ENCODE data around the gene ATCAY.
"Not testable (repeated sequence)": the region's sequence is repeated elsewhere in the genome, so short reads cannot be mapped to it uniquely, and the experiment has no call there.

ATCAY gene

DNA sequence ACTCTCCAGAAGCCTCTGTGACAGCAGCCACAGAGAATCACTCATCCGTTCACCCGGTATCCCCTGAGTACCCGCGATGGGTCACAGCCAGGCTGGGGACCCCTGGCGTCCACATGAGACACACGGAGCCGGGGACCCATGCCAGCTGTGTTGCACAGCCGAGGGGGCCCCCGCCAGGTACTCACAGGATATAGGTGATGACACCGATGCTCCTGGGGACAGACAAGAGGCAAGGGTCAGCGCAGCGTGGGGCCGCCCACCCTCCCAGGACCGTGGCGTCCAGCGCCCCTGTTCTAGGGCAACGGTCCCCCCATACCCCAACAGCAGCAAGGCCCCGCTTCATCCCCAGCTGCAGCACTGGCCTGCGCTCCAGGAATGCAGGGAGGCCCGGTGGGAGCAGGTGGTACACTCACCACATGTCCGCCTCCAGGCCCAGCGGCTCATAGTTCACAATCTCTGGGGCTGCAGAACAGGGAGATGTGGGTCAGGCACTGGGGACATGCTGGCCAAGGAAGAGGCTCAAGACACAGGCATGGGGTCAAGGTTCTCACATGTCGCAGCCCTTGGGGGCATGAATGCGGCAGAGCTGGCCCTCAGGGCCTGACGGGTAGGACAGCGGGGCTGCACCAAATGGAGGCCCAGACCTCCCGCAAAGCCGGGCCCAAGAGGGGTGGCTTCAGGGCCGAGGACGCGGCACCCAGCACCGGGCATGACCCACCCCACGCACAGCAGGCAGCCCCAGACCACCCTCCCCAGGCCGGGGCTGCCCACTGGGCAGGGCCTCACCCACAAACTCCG is 83.2 kb downstream of the ATCAY start:
- Histone ChIP-seq H3K9me3 (ENCODE audit: control insufficient read depth, low read length) (no peaks in the 10 kb centered on the region), H3K27ac (ENCODE audit: low read depth, low read length, severe bottlenecking) (no peak overlapping the region), H3K4me1 (ENCODE audit: control insufficient read depth, insufficient read depth, low read length, poor library complexity, severe bottlenecking) (peaks cover 26% of the 10 kb centered on the region), H3K36me3 (ENCODE audit: control insufficient read depth, insufficient read depth, low read length) (peaks cover 88% of the 10 kb centered on the region), H3K4me3 (ENCODE audit: extremely low read depth, insufficient read depth, low read length, poor library complexity, severe bottlenecking) (no peak overlapping the region)
- 97 to 99% methylated on average over 31 to 32 of the region's 35 CpGs for WGBS, 2 experiments (ENCODE audit: insufficient coverage in 2 of 2)

DNA sequence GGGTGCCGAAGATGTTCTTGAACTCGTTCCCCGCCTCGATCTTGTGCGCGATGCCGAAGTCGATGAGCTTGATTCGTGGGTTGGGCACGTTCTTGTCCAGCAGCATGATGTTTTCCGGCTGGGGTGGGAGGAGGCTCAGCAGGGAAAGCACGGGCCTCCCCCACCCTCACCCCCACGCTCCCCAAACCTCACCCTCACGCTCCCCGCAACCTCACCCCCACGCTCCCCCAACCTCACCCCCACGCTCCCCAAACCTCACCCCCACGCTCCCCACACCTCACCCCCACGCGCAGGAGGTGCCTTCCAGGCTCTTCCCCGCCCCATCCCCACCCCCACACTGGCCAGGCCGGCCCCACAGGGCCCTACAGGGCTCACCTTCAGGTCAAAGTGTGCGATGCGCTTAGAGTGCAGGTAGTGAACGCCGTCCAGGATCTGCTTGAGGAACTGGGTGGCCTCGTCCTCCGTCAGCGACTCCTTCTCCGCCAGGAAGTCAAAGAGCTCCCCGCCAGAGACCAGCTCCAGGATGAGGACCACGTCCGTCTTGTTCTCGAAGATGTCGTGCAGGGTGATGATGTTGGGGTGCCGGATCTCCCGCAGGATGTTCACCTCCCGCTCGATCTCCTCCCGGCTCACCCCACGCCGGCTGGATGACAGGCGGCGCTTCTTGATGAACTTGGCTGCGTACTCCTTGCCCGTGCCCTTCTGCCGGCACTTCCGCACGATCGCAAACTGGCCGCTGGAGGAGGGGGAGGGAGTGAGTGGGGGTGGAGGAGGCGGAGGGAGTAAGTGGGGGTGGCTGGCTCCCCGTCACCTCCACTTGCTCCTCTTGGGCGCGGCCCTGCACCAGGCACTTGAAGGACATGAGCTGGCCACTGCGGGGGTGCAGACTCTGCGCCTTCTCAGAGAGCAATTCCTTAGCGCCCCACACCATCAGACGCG is 84.0 kb downstream of the ATCAY start:
- Histone ChIP-seq H3K4me1 (ENCODE audit: control insufficient read depth, insufficient read depth, low read length, poor library complexity, severe bottlenecking) (peaks cover 30% of the 10 kb centered on the region), H3K36me3 (ENCODE audit: control insufficient read depth, insufficient read depth, low read length) (peaks cover 79% of the 10 kb centered on the region), H3K27ac (ENCODE audit: low read depth, low read length, severe bottlenecking) (no peak overlapping the region), H3K4me3 (ENCODE audit: extremely low read depth, insufficient read depth, low read length, poor library complexity, severe bottlenecking) (no peak overlapping the region), H3K9me3 (ENCODE audit: control insufficient read depth, low read length) (no peaks in the 10 kb centered on the region)
- WGBS, 2 experiments (ENCODE audit: insufficient coverage in 2 of 2) = 95 to 98% methylated on average over 33 to 45 of the region's 60 CpGs

DNA sequence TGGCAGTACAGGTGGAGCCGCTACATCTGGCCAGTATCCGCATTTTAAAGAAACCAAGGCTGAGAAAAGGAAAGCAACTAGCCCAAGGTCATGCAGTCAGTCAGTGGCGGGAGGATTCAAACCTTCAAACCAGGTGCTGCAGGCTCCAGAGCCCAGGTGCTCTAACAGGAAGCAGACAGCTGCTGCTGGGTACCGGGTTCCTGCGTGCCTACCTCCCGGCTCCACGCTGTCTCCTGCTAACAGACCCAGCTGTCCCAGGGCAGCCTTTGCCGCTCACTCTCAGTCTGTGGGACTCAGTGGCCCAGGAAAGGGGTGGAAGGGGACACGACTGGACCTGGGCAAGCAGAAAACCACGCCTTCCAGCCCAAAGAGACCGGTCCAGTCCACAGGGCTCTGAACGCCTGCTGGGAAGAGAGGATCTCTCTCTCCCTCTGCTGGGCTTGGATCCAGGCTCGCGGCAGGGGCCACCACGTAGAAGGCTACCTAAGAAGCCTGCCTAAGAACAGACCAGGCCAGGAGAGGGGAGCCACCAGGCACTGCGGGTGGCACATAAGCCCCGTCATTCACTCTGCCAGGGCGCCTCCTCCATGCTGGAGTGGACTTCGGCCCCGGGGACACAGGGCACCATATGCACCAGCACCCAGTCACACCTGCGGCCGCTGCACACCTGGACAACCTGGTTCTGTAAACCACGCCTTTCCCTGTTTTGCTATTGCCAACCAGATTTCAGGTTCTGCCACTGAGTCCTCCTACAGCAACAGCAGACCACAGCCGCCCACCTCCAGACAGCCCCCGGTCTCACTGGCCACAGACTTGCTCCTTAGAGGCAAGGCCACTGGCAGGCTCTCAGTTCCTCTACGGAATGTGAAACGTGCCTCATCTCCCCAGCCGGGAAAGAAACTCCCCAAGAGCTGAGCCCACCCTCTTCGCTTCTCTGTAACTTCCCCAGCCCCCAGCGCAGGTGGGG is 85.8 kb downstream of the ATCAY start:
- peaks cover 63% of the 10 kb centered on the region for H3K36me3 ChIP-seq (ENCODE audit: control insufficient read depth, insufficient read depth, low read length)
- H3K27ac ChIP-seq (ENCODE audit: low read depth, low read length, severe bottlenecking) = no peak overlapping the region
- H3K4me1 ChIP-seq (ENCODE audit: control insufficient read depth, insufficient read depth, low read length, poor library complexity, severe bottlenecking) = peaks cover 30% of the 10 kb centered on the region
- no peak overlapping the region for H3K4me3 ChIP-seq (ENCODE audit: extremely low read depth, insufficient read depth, low read length, poor library complexity, severe bottlenecking)
- 89 to 94% methylated on average over 25 to 28 of the region's 30 CpGs for WGBS, 2 experiments (ENCODE audit: insufficient coverage in 2 of 2)
- H3K9me3 ChIP-seq (ENCODE audit: control insufficient read depth, low read length) = no peaks in the 10 kb centered on the region

- H3K27ac ChIP-seq (ENCODE audit: low read depth, low read length, severe bottlenecking) = peak overlapping the region; percentile 98
- peak overlapping the region; percentile 8 for H3K4me3 ChIP-seq (ENCODE audit: extremely low read depth, insufficient read depth, low read length, poor library complexity, severe bottlenecking)
- 92 to 94% methylated on average over 8 to 12 of the region's 12 CpGs for WGBS, 2 experiments (ENCODE audit: insufficient coverage in 2 of 2)
- H3K4me1 ChIP-seq (ENCODE audit: control insufficient read depth, insufficient read depth, low read length, poor library complexity, severe bottlenecking) = peaks cover 30% of the 10 kb centered on the region
- peaks cover 54% of the 10 kb centered on the region for H3K36me3 ChIP-seq (ENCODE audit: control insufficient read depth, insufficient read depth, low read length)
- H3K9me3 ChIP-seq (ENCODE audit: control insufficient read depth, low read length) = not testable (repeated sequence)
Observed at GRCh38 chr19:3967983-3968382, 87.5 kb downstream of the ATCAY start.

DNA sequence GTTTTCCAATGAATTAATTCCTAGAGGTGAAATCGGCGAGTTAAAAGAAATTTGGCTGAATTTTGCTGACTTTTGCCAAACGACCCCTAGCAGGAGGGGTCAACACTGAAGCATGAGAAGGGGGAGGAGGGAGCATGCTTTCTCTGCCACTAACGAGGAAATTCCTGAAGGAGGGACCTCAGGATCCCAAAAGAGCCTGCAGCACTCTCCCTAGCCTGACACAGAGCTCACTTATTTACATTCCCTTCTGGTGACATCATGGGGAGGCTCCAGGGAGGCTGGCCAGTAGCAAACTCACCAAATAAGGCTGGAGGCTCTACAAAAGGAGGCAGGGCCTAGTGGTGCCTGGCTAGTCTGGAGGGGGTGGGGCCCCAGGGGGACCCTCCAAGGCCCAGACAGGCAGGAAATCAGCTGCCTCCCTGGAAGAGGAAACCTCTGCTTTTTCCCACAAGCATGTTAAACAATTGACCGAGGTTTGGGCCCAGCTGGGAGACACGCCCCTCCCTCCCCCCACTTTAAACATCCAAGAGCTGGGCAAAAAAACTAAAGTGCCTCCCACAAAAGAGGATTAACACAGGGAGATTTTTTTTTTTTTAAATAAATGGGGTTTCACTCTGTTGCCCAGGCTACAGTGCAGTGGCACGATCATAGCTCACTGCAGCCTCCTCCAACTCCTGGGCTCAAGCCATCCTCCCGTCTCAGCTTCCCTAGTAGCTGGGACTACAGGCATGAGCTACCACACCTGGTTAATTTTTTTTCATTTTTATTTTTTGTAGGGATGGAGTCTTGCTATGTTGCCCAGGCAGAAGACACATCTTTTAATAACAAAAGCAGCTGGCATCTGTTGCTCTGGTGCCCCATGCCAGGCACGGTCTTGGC is 88.3 kb downstream of the ATCAY start:
- WGBS, 2 experiments (ENCODE audit: insufficient coverage in 2 of 2) = 18 to 23% methylated on average over 5 to 7 of the region's 9 CpGs
- H3K36me3 ChIP-seq (ENCODE audit: control insufficient read depth, insufficient read depth, low read length) = peaks cover 46% of the 10 kb centered on the region
- peak overlapping the region; percentile 98 for H3K27ac ChIP-seq (ENCODE audit: low read depth, low read length, severe bottlenecking)
- H3K4me1 ChIP-seq (ENCODE audit: control insufficient read depth, insufficient read depth, low read length, poor library complexity, severe bottlenecking) = peaks cover 30% of the 10 kb centered on the region
- H3K9me3 ChIP-seq (ENCODE audit: control insufficient read depth, low read length) = no peaks in the 10 kb centered on the region
- H3K4me3 ChIP-seq (ENCODE audit: extremely low read depth, insufficient read depth, low read length, poor library complexity, severe bottlenecking) = peak overlapping the region; percentile 99

DNA sequence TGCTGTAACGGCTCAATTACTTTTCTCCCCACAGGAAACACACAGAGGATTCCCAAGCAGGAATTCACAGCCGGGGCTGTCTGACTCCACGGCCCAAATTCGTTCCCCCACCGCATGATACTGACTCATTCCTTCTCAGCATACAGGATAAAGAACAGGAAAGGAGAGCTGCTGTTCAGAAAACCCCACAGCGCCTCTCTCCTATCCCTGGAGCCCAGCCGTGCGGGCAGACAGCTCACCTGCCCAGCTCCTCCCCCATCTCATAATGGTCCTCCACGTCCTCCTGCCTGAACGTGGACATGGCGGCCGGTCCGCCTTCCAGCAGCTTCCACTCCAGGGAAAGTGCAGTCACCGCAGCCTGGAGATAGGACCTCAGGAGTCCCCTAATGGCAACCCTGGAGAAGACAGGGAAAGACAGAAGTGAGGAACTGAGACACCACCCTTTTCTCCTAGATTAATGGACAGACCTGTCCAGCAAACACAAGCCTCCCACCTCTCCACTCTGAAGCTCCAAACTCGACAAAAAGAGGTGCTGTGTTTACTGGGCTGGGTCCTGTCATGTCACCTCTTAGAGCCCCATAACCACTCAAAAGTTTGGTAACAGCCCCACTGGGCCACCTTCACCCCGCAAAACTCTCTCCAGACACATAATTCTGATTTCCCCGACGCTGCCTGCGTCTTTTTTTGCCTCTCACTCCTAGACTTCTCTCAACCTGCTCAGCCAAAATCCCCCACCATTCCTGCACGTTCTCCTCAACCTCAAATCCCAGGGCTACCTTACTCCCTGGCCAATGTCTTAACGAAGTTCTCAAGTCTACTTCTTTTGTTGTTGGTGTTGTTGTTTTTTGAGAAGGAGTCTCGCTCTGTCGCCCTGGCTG is 89.2 kb downstream of the ATCAY start:
- Histone ChIP-seq H3K36me3 (ENCODE audit: control insufficient read depth, insufficient read depth, low read length) (peaks cover 42% of the 10 kb centered on the region), H3K27ac (ENCODE audit: low read depth, low read length, severe bottlenecking) (peak overlapping the region; percentile 98), H3K4me3 (ENCODE audit: extremely low read depth, insufficient read depth, low read length, poor library complexity, severe bottlenecking) (peak overlapping the region; percentile 99), H3K9me3 (ENCODE audit: control insufficient read depth, low read length) (no peaks in the 10 kb centered on the region), H3K4me1 (ENCODE audit: control insufficient read depth, insufficient read depth, low read length, poor library complexity, severe bottlenecking) (peaks cover 30% of the 10 kb centered on the region)
- WGBS, 2 experiments (ENCODE audit: insufficient coverage in 2 of 2) = 10% methylated on average over 14 to 20 of the region's 23 CpGs

GRCh38 chr19:3970313-3970807 is 89.9 kb downstream of the ATCAY start:
- H3K4me3 ChIP-seq (ENCODE audit: extremely low read depth, insufficient read depth, low read length, poor library complexity, severe bottlenecking) = peak overlapping the region; percentile 99
- no peaks in the 10 kb centered on the region for H3K9me3 ChIP-seq (ENCODE audit: control insufficient read depth, low read length)
- peaks cover 30% of the 10 kb centered on the region for H3K4me1 ChIP-seq (ENCODE audit: control insufficient read depth, insufficient read depth, low read length, poor library complexity, severe bottlenecking)
- WGBS, 2 experiments (ENCODE audit: insufficient coverage in 2 of 2) = 0 to 1% methylated on average over 11 to 21 of the region's 22 CpGs
- peaks cover 39% of the 10 kb centered on the region for H3K36me3 ChIP-seq (ENCODE audit: control insufficient read depth, insufficient read depth, low read length)
- peak overlapping the region; percentile 98 for H3K27ac ChIP-seq (ENCODE audit: low read depth, low read length, severe bottlenecking)

GRCh38 chr19:3970808-3971598 is 90.5 kb downstream of the ATCAY start, which contains the start of gene DAPK3:
Gene DAPK3, minus strand, starts transcription at chr19:3971099. Its CDS starts 1,364 bp downstream, at chr19:3969735.
- Histone ChIP-seq H3K4me1 (ENCODE audit: control insufficient read depth, insufficient read depth, low read length, poor library complexity, severe bottlenecking) (peaks cover 25% of the 10 kb centered on the region), H3K36me3 (ENCODE audit: control insufficient read depth, insufficient read depth, low read length) (peaks cover 39% of the 10 kb centered on the region), H3K4me3 (ENCODE audit: extremely low read depth, insufficient read depth, low read length, poor library complexity, severe bottlenecking) (peak within 1 kb of the TSS; percentile 99), H3K27ac (ENCODE audit: low read depth, low read length, severe bottlenecking) (peak within 1 kb of the TSS; percentile 98), H3K9me3 (ENCODE audit: control insufficient read depth, low read length) (no peaks in the 10 kb centered on the region)
- WGBS, 2 experiments (ENCODE audit: insufficient coverage in 2 of 2) = 0 to 1% methylated on average over 61 to 69 of the region's 73 CpGs
